ENCODE measurements around the gene HEXD.

Gene HEXD

GRCh38 chr17:82387705-82388106 lies 30.4 kb upstream of the HEXD start:
- H3K4me1 ChIP-seq (ENCODE audit: insufficient read depth, low read length): peaks cover 13% of the 10 kb centered on the region; the same call in 1 of the 2 replicates
- no peak overlapping the region for H3K9ac ChIP-seq (ENCODE audit: low read depth, low read length)
- H3K36me3 ChIP-seq (ENCODE audit: insufficient read depth, low read length): no peaks in the 10 kb centered on the region
- H3K9me3 ChIP-seq (ENCODE audit: control insufficient read depth, insufficient read depth, low read length): no peaks in the 10 kb centered on the region

GRCh38 chr17:82388223-82388921 lies 29.8 kb upstream of the HEXD start:
- no peaks in the 10 kb centered on the region for H3K9me3 ChIP-seq (ENCODE audit: control insufficient read depth, insufficient read depth, low read length)
- no peak overlapping the region for H3K9ac ChIP-seq (ENCODE audit: low read depth, low read length)
- H3K36me3 ChIP-seq (ENCODE audit: insufficient read depth, low read length): no peaks in the 10 kb centered on the region
- peaks cover 13% of the 10 kb centered on the region; the same call in 1 of the 2 replicates for H3K4me1 ChIP-seq (ENCODE audit: insufficient read depth, low read length)

GRCh38 chr17:82388922-82389283 lies 29.2 kb upstream of the HEXD start:
- H3K9me3 ChIP-seq (ENCODE audit: control insufficient read depth, insufficient read depth, low read length): no peaks in the 10 kb centered on the region
- H3K9ac ChIP-seq (ENCODE audit: low read depth, low read length): no peak overlapping the region
- no peaks in the 10 kb centered on the region for H3K36me3 ChIP-seq (ENCODE audit: insufficient read depth, low read length)
- H3K4me1 ChIP-seq (ENCODE audit: insufficient read depth, low read length): peaks cover 10% of the 10 kb centered on the region; the same call in 1 of the 2 replicates

- Histone ChIP-seq H3K9me3 (ENCODE audit: control insufficient read depth, insufficient read depth, low read length) (no peaks in the 10 kb centered on the region), H3K36me3 (ENCODE audit: insufficient read depth, low read length) (no peaks in the 10 kb centered on the region), H3K9ac (ENCODE audit: low read depth, low read length) (no peak overlapping the region), H3K4me1 (ENCODE audit: insufficient read depth, low read length) (peaks cover 10% of the 10 kb centered on the region; the same call in 1 of the 2 replicates)
These were observed 28.8 kb upstream of the HEXD start for GRCh38 chr17:82389379-82389778.

GRCh38 chr17:82390015-82390859 lies 27.9 kb upstream of the HEXD start:
- H3K9ac ChIP-seq (ENCODE audit: low read depth, low read length): no peak overlapping the region
- no peaks in the 10 kb centered on the region for H3K9me3 ChIP-seq (ENCODE audit: control insufficient read depth, insufficient read depth, low read length)
- H3K4me1 ChIP-seq (ENCODE audit: insufficient read depth, low read length): peaks cover 4% of the 10 kb centered on the region; the same call in 1 of the 2 replicates
- H3K36me3 ChIP-seq (ENCODE audit: insufficient read depth, low read length): no peaks in the 10 kb centered on the region

- Histone ChIP-seq H3K9ac (ENCODE audit: low read depth, low read length) (no peak overlapping the region), H3K9me3 (ENCODE audit: control insufficient read depth, insufficient read depth, low read length) (no peaks in the 10 kb centered on the region), H3K4me1 (ENCODE audit: insufficient read depth, low read length) (no peaks in the 10 kb centered on the region; the same call in 1 of the 2 replicates), H3K36me3 (ENCODE audit: insufficient read depth, low read length) (no peaks in the 10 kb centered on the region)
These were observed 27.2 kb upstream of the HEXD start for GRCh38 chr17:82390860-82391435.

GRCh38 chr17:82391496-82392066 lies 26.6 kb upstream of the HEXD start:
- H3K9me3 ChIP-seq (ENCODE audit: control insufficient read depth, insufficient read depth, low read length): no peaks in the 10 kb centered on the region

GRCh38 chr17:82392209-82392920 lies 25.8 kb upstream of the HEXD start:
- H3K4me1 ChIP-seq (ENCODE audit: insufficient read depth, low read length): no peaks in the 10 kb centered on the region
- no peaks in the 10 kb centered on the region for H3K36me3 ChIP-seq (ENCODE audit: insufficient read depth, low read length)
- no peak overlapping the region for H3K9ac ChIP-seq (ENCODE audit: low read depth, low read length)
- no peaks in the 10 kb centered on the region for H3K9me3 ChIP-seq (ENCODE audit: control insufficient read depth, insufficient read depth, low read length)

More at GRCh38 chr17:82391496-82392066, 26.6 kb upstream of the HEXD start:
- Histone ChIP-seq H3K4me1 (ENCODE audit: insufficient read depth, low read length) (no peaks in the 10 kb centered on the region), H3K9ac (ENCODE audit: low read depth, low read length) (no peak overlapping the region), H3K36me3 (ENCODE audit: insufficient read depth, low read length) (no peaks in the 10 kb centered on the region)

- no peaks in the 10 kb centered on the region for H3K36me3 ChIP-seq (ENCODE audit: insufficient read depth, low read length)
- H3K9ac ChIP-seq (ENCODE audit: low read depth, low read length): no peak overlapping the region
- H3K4me1 ChIP-seq (ENCODE audit: insufficient read depth, low read length): no peaks in the 10 kb centered on the region
- H3K9me3 ChIP-seq (ENCODE audit: control insufficient read depth, insufficient read depth, low read length): no peaks in the 10 kb centered on the region
These were observed 25.2 kb upstream of the HEXD start for GRCh38 chr17:82392941-82393340.

- Histone ChIP-seq H3K9me3 (ENCODE audit: control insufficient read depth, insufficient read depth, low read length) (no peaks in the 10 kb centered on the region), H3K4me1 (ENCODE audit: insufficient read depth, low read length) (no peaks in the 10 kb centered on the region), H3K9ac (ENCODE audit: low read depth, low read length) (no peak overlapping the region), H3K36me3 (ENCODE audit: insufficient read depth, low read length) (no peaks in the 10 kb centered on the region)
These were observed 23.9 kb upstream of the HEXD start for GRCh38 chr17:82394278-82394677.

GRCh38 chr17:82396601-82397435 lies 21.3 kb upstream of the HEXD start:
- Histone ChIP-seq H3K9ac (ENCODE audit: low read depth, low read length) (no peak overlapping the region), H3K36me3 (ENCODE audit: insufficient read depth, low read length) (peaks cover 3% of the 10 kb centered on the region; the same call in 1 of the 2 replicates)

GRCh38 chr17:82397449-82398335 lies 20.5 kb upstream of the HEXD start:
- H3K9ac ChIP-seq (ENCODE audit: low read depth, low read length): no peak overlapping the region
- no peaks in the 10 kb centered on the region for H3K4me1 ChIP-seq (ENCODE audit: insufficient read depth, low read length)
- no peaks in the 10 kb centered on the region for H3K9me3 ChIP-seq (ENCODE audit: control insufficient read depth, insufficient read depth, low read length)
- H3K36me3 ChIP-seq (ENCODE audit: insufficient read depth, low read length): peaks cover 3% of the 10 kb centered on the region; the same call in 1 of the 2 replicates

More at GRCh38 chr17:82396601-82397435, 21.3 kb upstream of the HEXD start:
- Histone ChIP-seq H3K9me3 (ENCODE audit: control insufficient read depth, insufficient read depth, low read length) (no peaks in the 10 kb centered on the region), H3K4me1 (ENCODE audit: insufficient read depth, low read length) (no peaks in the 10 kb centered on the region)
